SK-N-SH treated with all-trans-retinoic acid at 6 μM for 48 hours (cell line): ENCODE results near the gene TXLNB.

Experiments
- ATAC-seq: fragments of 200-7000 bp; cut with Tn5 transposase; 3 replicates; pipeline ENCODE4 v1.9.1; 2020; ENCODE audit warnings: mild to moderate bottlenecking, moderate library complexity
- ARNTL ChIP-seq: fragments of 450-650 bp; formaldehyde crosslinking; IDR thresholded peaks from 2 replicates; pipeline ENCODE4 v1.5.0; 2020; ENCODE audit warnings: low read depth, mild to moderate bottlenecking, moderate library complexity, borderline replicate concordance
- BACH2 ChIP-seq: fragments of 250-450 bp; sonication (Bioruptor Pico); IDR thresholded peaks from 2 replicates; pipeline ENCODE4 v1.9.0; 2021; ENCODE audit warnings: mild to moderate bottlenecking, borderline replicate concordance
- CREB5 ChIP-seq: fragments of 250-450 bp; sonication (Bioruptor Pico); IDR thresholded peaks from 2 replicates; pipeline ENCODE4 v1.5.1; 2020; ENCODE audit warnings: low read depth, mild to moderate bottlenecking, moderate library complexity
- CSDC2 ChIP-seq: fragments of 250-450 bp; sonication (Bioruptor Pico); IDR thresholded peaks from 2 replicates; pipeline ENCODE4 v1.5.0; 2020; ENCODE audit warnings: mild to moderate bottlenecking, moderate library complexity
- CSRNP3 ChIP-seq: fragments of 250-450 bp; sonication (Bioruptor Pico); IDR thresholded peaks from 2 replicates; pipeline ENCODE4 v1.5.1; 2021; ENCODE audit warnings: mild to moderate bottlenecking, moderate library complexity
- ESRRG ChIP-seq: fragments of 250-450 bp; sonication (Bioruptor Pico); IDR thresholded peaks from 2 replicates; pipeline ENCODE4 v1.6.1; 2021; ENCODE audit warnings: mild to moderate bottlenecking
- GLIS3 ChIP-seq: fragments of 250-450 bp; sonication (Bioruptor Pico); IDR thresholded peaks from 2 replicates; pipeline ENCODE4 v1.5.0; 2020; ENCODE audit warnings: mild to moderate bottlenecking, moderate library complexity
- ISL1 ChIP-seq: fragments of 250-450 bp; sonication (Bioruptor Pico); IDR thresholded peaks from 2 replicates; pipeline ENCODE4 v2.1.2; 2022; ENCODE audit warnings: mild to moderate bottlenecking, moderate library complexity
- OSR1 ChIP-seq: fragments of 250-450 bp; sonication (Bioruptor Pico); IDR thresholded peaks from 2 replicates; pipeline ENCODE4 v1.8.0; 2022; ENCODE audit warnings: moderate library complexity, mild to moderate bottlenecking, inconsistent platforms
- PPARA ChIP-seq: fragments of 250-450 bp; sonication (Bioruptor Pico); IDR thresholded peaks from 2 replicates; pipeline ENCODE4 v1.5.0; 2020; ENCODE audit warnings: mild to moderate bottlenecking, borderline replicate concordance
- RARB ChIP-seq: fragments of 250-450 bp; sonication (Bioruptor Pico); IDR thresholded peaks from 2 replicates; pipeline ENCODE4 v1.8.0; 2021; ENCODE audit warnings: mild to moderate bottlenecking, moderate library complexity
- SNAI2 ChIP-seq: fragments of 250-450 bp; sonication (Bioruptor Pico); IDR thresholded peaks from 2 replicates; pipeline ENCODE4 v1.5.0; 2020; ENCODE audit warnings: mild to moderate bottlenecking, moderate library complexity
- TCF4 ChIP-seq: fragments of 250-450 bp; sonication (Bioruptor Pico); IDR thresholded peaks from 2 replicates; pipeline ENCODE4 v1.8.0; 2021; ENCODE audit warnings: mild to moderate bottlenecking, moderate library complexity, borderline replicate concordance
- TOX ChIP-seq: fragments of 250-450 bp; sonication (Bioruptor Pico); IDR thresholded peaks from 2 replicates; pipeline ENCODE4 v1.8.0; 2021; ENCODE audit warnings: mild to moderate bottlenecking, moderate library complexity, borderline replicate concordance
- TSHZ2 ChIP-seq: fragments of 250-450 bp; sonication (Bioruptor Pico); IDR thresholded peaks from 2 replicates; pipeline ENCODE4 v1.5.0; 2020; ENCODE audit warnings: mild to moderate bottlenecking, moderate library complexity
- ZC3H10 ChIP-seq: fragments of 250-450 bp; sonication (Bioruptor Pico); IDR thresholded peaks from 2 replicates; pipeline ENCODE4 v1.5.1; 2021; ENCODE audit warnings: mild to moderate bottlenecking, moderate library complexity
- ZFP3 ChIP-seq: fragments of 250-450 bp; sonication (Bioruptor Pico); IDR thresholded peaks from 2 replicates; pipeline ENCODE4 v1.5.0; 2020; ENCODE audit warnings: mild to moderate bottlenecking, moderate library complexity
- ZFP30 ChIP-seq: fragments of 450-650 bp; formaldehyde crosslinking; IDR thresholded peaks from 2 replicates; pipeline ENCODE4 v1.5.0; 2022; ENCODE audit warnings: mild to moderate bottlenecking, moderate library complexity
- ZNF565 ChIP-seq: fragments of 450-650 bp; formaldehyde crosslinking; conservative IDR thresholded peaks from 2 replicates; pipeline ENCODE4 v1.5.0; 2020; ENCODE audit warnings: low read depth, mild to moderate bottlenecking, moderate library complexity
- ZNF8 ChIP-seq: fragments of 450-650 bp; formaldehyde crosslinking; IDR thresholded peaks from 2 replicates; pipeline ENCODE4 v1.5.0; 2020; ENCODE audit warnings: mild to moderate bottlenecking, moderate library complexity
- TF ChIP-seq, protein P1 (sequence below): fragments of 250-450 bp; sonication (Bioruptor Pico); IDR thresholded peaks from 2 replicates; pipeline ENCODE4 v1.8.0; 2020; ENCODE audit warnings: mild to moderate bottlenecking, moderate library complexity, borderline replicate concordance
- TF ChIP-seq, protein P2 (sequence below): fragments of 250-450 bp; sonication (Bioruptor Pico); IDR thresholded peaks from 2 replicates; pipeline ENCODE4 v1.8.0; 2021; ENCODE audit warnings: low read depth, mild to moderate bottlenecking, moderate library complexity, borderline replicate concordance

The TXLNB gene

DNA sequence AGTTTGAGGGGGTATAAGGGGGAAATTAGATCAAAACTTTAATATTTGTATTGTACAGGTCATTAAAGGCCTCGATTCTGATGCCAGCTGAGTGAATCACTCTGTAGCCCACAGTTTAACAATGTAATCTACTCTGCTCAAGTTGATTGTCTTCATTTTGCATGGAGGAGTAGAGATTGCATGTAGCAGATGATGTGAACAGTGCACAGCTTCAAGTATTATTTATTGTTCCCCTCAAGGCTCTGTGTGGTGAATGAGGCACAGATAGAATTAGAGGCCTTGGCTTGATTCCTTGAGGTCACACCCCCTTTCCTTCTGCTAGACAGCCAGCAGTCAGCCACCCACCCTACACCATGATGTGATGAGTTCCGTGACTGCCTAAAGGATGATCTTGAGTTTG is 38.1 kb downstream of the TXLNB start:
- ATAC-seq: no peak
- TF ChIP-seq SNAI2: no peak
- no peak for TF ChIP-seq GLIS3 (CRISPR knock-in tag)
- TF ChIP-seq, protein P1, sequence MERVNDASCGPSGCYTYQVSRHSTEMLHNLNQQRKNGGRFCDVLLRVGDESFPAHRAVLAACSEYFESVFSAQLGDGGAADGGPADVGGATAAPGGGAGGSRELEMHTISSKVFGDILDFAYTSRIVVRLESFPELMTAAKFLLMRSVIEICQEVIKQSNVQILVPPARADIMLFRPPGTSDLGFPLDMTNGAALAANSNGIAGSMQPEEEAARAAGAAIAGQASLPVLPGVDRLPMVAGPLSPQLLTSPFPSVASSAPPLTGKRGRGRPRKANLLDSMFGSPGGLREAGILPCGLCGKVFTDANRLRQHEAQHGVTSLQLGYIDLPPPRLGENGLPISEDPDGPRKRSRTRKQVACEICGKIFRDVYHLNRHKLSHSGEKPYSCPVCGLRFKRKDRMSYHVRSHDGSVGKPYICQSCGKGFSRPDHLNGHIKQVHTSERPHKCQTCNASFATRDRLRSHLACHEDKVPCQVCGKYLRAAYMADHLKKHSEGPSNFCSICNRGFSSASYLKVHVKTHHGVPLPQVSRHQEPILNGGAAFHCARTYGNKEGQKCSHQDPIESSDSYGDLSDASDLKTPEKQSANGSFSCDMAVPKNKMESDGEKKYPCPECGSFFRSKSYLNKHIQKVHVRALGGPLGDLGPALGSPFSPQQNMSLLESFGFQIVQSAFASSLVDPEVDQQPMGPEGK (CRISPR knock-in tag): no peak
- no peak for TF ChIP-seq ISL1 (CRISPR knock-in tag)
- TF ChIP-seq ZNF565 (CRISPR knock-in tag): no peak
- TF ChIP-seq, protein P2, sequence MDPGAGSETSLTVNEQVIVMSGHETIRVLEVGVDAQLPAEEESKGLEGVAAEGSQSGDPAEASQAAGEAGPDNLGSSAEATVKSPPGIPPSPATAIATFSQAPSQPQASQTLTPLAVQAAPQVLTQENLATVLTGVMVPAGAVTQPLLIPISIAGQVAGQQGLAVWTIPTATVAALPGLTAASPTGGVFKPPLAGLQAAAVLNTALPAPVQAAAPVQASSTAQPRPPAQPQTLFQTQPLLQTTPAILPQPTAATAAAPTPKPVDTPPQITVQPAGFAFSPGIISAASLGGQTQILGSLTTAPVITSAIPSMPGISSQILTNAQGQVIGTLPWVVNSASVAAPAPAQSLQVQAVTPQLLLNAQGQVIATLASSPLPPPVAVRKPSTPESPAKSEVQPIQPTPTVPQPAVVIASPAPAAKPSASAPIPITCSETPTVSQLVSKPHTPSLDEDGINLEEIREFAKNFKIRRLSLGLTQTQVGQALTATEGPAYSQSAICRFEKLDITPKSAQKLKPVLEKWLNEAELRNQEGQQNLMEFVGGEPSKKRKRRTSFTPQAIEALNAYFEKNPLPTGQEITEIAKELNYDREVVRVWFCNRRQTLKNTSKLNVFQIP (CRISPR knock-in tag): no peak
- TF ChIP-seq CSDC2 (CRISPR knock-in tag): no peak
- TF ChIP-seq ZFP3 (CRISPR knock-in tag): no peak
- no peak for TF ChIP-seq OSR1 (CRISPR knock-in tag)
- TF ChIP-seq ARNTL (CRISPR knock-in tag): no peak
- no peak for TF ChIP-seq CREB5 (CRISPR knock-in tag)
- no peak for TF ChIP-seq RARB
- TF ChIP-seq ZFP30 (CRISPR knock-in tag): no peak
- no peak for TF ChIP-seq PPARA
- no peak for TF ChIP-seq ZNF8

DNA sequence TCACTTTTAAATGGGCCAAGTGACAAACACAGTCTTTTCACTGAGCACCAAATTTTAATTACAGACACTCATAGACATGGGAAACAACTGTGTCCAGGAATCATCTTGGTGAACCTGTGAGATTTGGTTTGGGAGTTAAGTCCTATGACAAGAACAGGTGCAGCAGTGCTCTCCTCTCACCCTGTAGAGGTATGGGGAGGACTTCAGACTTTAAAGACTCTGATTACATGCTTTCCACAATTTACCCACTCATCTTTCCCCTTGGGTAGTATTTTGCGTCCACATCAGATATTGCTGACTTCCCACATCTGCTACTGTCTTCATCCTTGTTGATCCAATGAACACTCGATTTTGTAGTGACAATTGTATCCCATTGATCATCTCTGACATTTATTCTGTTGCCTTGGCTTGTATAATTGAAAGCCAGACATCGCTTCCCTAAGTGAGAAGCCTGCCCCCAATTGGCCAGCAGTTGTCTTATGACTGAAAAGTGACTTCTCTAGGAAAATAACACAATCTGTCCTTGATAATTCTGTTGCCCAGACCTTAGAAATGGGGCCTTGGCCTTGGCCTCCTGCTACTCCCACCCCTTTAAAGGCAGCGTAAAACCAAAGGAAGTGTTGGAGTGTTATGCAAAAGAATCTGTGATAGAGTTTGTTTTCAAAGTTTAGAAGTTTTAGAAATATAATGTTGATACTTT is 40.0 kb downstream of the TXLNB start:
- TF ChIP-seq GLIS3 (CRISPR knock-in tag) (no peak), TCF4 (CRISPR knock-in tag) (no peak), ZNF565 (CRISPR knock-in tag) (no peak), ESRRG (CRISPR knock-in tag) (no peak), ZC3H10 (CRISPR knock-in tag) (no peak), TOX (CRISPR knock-in tag) (no peak), BACH2 (CRISPR knock-in tag) (no peak), OSR1 (CRISPR knock-in tag) (no peak)
- TF ChIP-seq, protein P2 (CRISPR knock-in tag): no peak
- TF ChIP-seq, all 23 proteins: peak for 0
- ATAC-seq: no peak

GRCh38 chr6:139251045-139251690 is 40.6 kb downstream of the TXLNB start:
- ATAC-seq: no peak
- no peak for TF ChIP-seq TSHZ2
- TF ChIP-seq ZFP3 (CRISPR knock-in tag): no peak
- no peak for TF ChIP-seq ARNTL (CRISPR knock-in tag)
- no peak for TF ChIP-seq PPARA
- no peak for TF ChIP-seq ESRRG (CRISPR knock-in tag)
- TF ChIP-seq ZNF565 (CRISPR knock-in tag): no peak
- no peak for TF ChIP-seq ZFP30 (CRISPR knock-in tag)
- TF ChIP-seq ISL1 (CRISPR knock-in tag): no peak
- no peak for TF ChIP-seq BACH2 (CRISPR knock-in tag)
- TF ChIP-seq CSDC2 (CRISPR knock-in tag): no peak
- no peak for TF ChIP-seq OSR1 (CRISPR knock-in tag)
- TF ChIP-seq CSRNP3 (CRISPR knock-in tag): no peak
- no peak for TF ChIP-seq TCF4 (CRISPR knock-in tag)
- TF ChIP-seq SNAI2: no peak
- TF ChIP-seq CREB5 (CRISPR knock-in tag): no peak
